HepG2 (cell line): ENCODE results near the gene VPS4A. TPM values are rescaled to one million over a fixed set of nuclear protein-coding genes. Genes with fewer than 3 reads are reported as not detected.

Experiments used
- ATRX ChIP-seq: sonication (generic); formaldehyde crosslinking; IDR thresholded peaks from 2 replicates; pipeline ENCODE4 v1.4.0; 2020; ENCODE audit warnings: missing genetic modification reagents, borderline replicate concordance
- CC2D1A ChIP-seq: sonication (generic); formaldehyde crosslinking; IDR thresholded peaks from 2 replicates; pipeline ENCODE4 v1.8.1; 2023; ENCODE audit warnings: mild to moderate bottlenecking, missing genetic modification reagents
- GTF3A ChIP-seq: sonication (generic); formaldehyde crosslinking; conservative IDR thresholded peaks from 2 replicates; pipeline ENCODE4 v1.4.0; 2020; ENCODE audit warnings: mild to moderate bottlenecking, missing genetic modification reagents
- IRF2 ChIP-seq: IDR thresholded peaks from 2 replicates; pipeline ENCODE4 v1.6.1; 2018; ENCODE audit warnings: missing genetic modification reagents, missing compliant biosample characterization
- KMT2B ChIP-seq: IDR thresholded peaks from 2 replicates; pipeline ENCODE4 v1.6.1; 2016; ENCODE audit warnings: missing genetic modification reagents, missing compliant biosample characterization
- MAFF ChIP-seq: IDR thresholded peaks from 2 replicates; pipeline ENCODE4 v1.6.1; 2011; ENCODE audit warnings: low read depth, low read length, improper control_type of control experiment
- MBD4 ChIP-seq: IDR thresholded peaks from 2 replicates; pipeline ENCODE4 v1.6.1; 2012; ENCODE audit warnings: low read length, inconsistent platforms, borderline replicate concordance
- NFYC ChIP-seq: IDR thresholded peaks from 2 replicates; pipeline ENCODE4 v1.6.1; 2016; ENCODE audit warnings: missing genetic modification reagents, missing compliant biosample characterization
- NKX3-1 ChIP-seq: sonication (generic); formaldehyde crosslinking; IDR thresholded peaks from 2 replicates; pipeline ENCODE4 v1.5.0; 2020; ENCODE audit warnings: missing genetic modification reagents
- PLRG1 ChIP-seq: fragments of 450-650 bp; conservative IDR thresholded peaks from 2 replicates; pipeline ENCODE4 v1.6.1; 2016
- REL ChIP-seq: sonication (generic); formaldehyde crosslinking; conservative IDR thresholded peaks from 2 replicates; pipeline ENCODE4 v1.8.0; 2022; ENCODE audit warnings: mild to moderate bottlenecking, missing genetic modification reagents, moderate library complexity
- RFX1 ChIP-seq: fragments of 450-650 bp; IDR thresholded peaks from 2 replicates; pipeline ENCODE4 v1.6.1; 2017
- TBX3 ChIP-seq: fragments of 450-650 bp; IDR thresholded peaks from 2 replicates; pipeline ENCODE4 v1.6.1; 2017; ENCODE audit warnings: antibody characterized with exemption, mild to moderate bottlenecking, inconsistent platforms, borderline replicate concordance
- TP53 ChIP-seq: sonication (generic); formaldehyde crosslinking; conservative IDR thresholded peaks from 2 replicates; pipeline ENCODE4 v1.4.0; 2020; ENCODE audit warnings: missing genetic modification reagents
- ZBTB8A ChIP-seq: sonication (generic); formaldehyde crosslinking; IDR thresholded peaks from 2 replicates; pipeline ENCODE4 v1.4.0; 2020; ENCODE audit warnings: mild to moderate bottlenecking, low read depth, missing genetic modification reagents, borderline replicate concordance
- ZFP90 ChIP-seq: sonication (generic); formaldehyde crosslinking; IDR thresholded peaks from 2 replicates; pipeline ENCODE4 v1.8.0; 2022; ENCODE audit warnings: missing genetic modification reagents, mild to moderate bottlenecking, inconsistent platforms, borderline replicate concordance
- ZNF484 ChIP-seq: sonication (generic); formaldehyde crosslinking; IDR thresholded peaks from 2 replicates; pipeline ENCODE4 v1.5.1; 2020; ENCODE audit warnings: mild to moderate bottlenecking, low read depth, missing genetic modification reagents, borderline replicate concordance
- ZNF558 ChIP-seq: sonication (generic); formaldehyde crosslinking; IDR thresholded peaks from 2 replicates; pipeline ENCODE4 v1.9.0; 2022; ENCODE audit warnings: mild to moderate bottlenecking, missing genetic modification reagents, borderline replicate concordance
- ZNF724P ChIP-seq: sonication (generic); formaldehyde crosslinking; IDR thresholded peaks from 2 replicates; pipeline ENCODE4 v1.8.0; 2022; ENCODE audit warnings: missing genetic modification reagents, borderline replicate concordance
- ZNF749 ChIP-seq: sonication (generic); formaldehyde crosslinking; IDR thresholded peaks from 2 replicates; pipeline ENCODE4 v1.8.0; 2022; ENCODE audit warnings: mild to moderate bottlenecking, missing genetic modification reagents, moderate library complexity, borderline replicate concordance
- ZNF772 ChIP-seq: sonication (generic); formaldehyde crosslinking; IDR thresholded peaks from 2 replicates; pipeline ENCODE4 v1.5.0; 2020; ENCODE audit warnings: mild to moderate bottlenecking, missing genetic modification reagents
- ZSCAN30 ChIP-seq: sonication (generic); formaldehyde crosslinking; IDR thresholded peaks from 2 replicates; pipeline ENCODE4 v1.5.0; 2020; ENCODE audit warnings: mild to moderate bottlenecking, missing genetic modification reagents
- polyA plus RNA-seq, 8 experiments: library from polyadenylated mRNA; depleted of rRNA in 3 of 8; stranded (reverse) in 7 of 8; unstranded in 1 of 8; fragments of >200 nt; fragmentation: Illumina TruSeq in 4 of 8; extraction: Trizol in 4 of 8; gene quantifications; 2 replicates each; pipeline versions ENCODE4 v1.2.1 to v1.2.3, GENCODE V29; 2011 to 2016; ENCODE audit warnings: low read depth in 4 of 8, missing spikeins in 1 of 8, mixed read lengths in 1 of 8; ENCODE audit not compliant: insufficient read depth in 1 of 8
- total RNA-seq, 5 experiments: library from RNA; depleted of rRNA; stranded (reverse); fragments of >200 nt; fragmentation: Illumina TruSeq; extraction: Trizol; gene quantifications; 2 replicates each; pipeline ENCODE4 v1.2.3, GENCODE V29; 2016; ENCODE audit warnings: low read depth in 1 of 5
- TF ChIP-seq, protein P1 (sequence below): sonication (generic); formaldehyde crosslinking; IDR thresholded peaks from 2 replicates; pipeline ENCODE4 v1.8.1; 2023; ENCODE audit warnings: mild to moderate bottlenecking, inconsistent platforms, moderate library complexity, missing genetic modification reagents, borderline replicate concordance
- TF ChIP-seq, protein P2 (sequence below): sonication (generic); formaldehyde crosslinking; IDR thresholded peaks from 2 replicates; pipeline ENCODE4 v1.5.0; 2020; ENCODE audit warnings: mild to moderate bottlenecking, low read depth, missing genetic modification reagents, borderline replicate concordance
- TF ChIP-seq, protein P3 (sequence below): sonication (generic); formaldehyde crosslinking; IDR thresholded peaks from 2 replicates; pipeline ENCODE4 v1.8.0; 2023; ENCODE audit warnings: mild to moderate bottlenecking, missing genetic modification reagents
- TF ChIP-seq, protein P4 (sequence below): fragments of 450-650 bp; IDR thresholded peaks from 2 replicates; pipeline ENCODE4 v1.6.1; 2017; ENCODE audit warnings: mild to moderate bottlenecking

The VPS4A gene
- total and polyA plus RNA-seq, 2 of the 13 experiments (the other 11 are each of a cell fraction or from before 2014, with no cell fraction given), result 13.2 to 27.9 TPM

DNA sequence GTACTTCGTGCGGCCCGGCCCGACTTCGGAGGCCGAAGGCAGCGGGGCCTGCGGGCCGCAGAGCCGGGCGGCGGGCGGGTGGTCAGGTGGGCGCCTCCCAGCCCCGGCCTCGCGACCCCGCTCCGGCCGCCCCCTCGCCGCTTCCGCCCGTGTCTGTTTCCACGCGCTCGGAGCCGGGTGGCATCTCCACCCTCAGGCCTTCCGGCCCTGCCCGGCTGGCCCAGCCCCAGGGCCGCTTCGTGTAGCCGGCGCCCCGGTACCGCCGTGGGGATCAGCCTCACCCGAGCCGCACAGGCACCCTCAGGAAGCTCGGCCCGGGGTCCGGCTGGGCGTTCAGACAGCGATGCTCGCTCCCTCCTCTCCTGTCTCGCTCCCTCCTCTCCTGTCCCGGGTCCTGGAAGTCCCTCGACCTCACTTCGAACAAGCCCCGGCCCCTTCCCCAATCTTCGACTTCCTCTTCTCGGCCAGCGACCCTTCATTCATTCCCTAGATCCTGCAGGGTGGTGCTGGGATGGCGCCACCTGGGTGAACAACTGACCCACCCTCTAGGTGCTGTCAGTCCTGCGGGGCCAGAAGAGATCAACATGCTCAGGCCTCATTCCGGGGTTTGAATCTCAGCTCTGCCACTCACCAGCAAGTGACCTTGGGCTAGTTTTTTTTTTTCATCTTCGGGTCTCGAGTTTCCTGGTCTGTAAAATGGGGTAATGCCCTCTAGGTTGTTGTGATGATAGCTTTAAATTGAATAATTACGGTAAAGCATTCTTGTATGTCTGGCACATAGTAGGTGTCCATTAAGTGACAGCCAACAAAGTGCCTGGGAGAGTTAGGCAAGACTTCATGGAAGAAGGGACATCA is 610 bp downstream of the VPS4A start (continued):
- TF ChIP-seq ZNF558, result peak; percentile 95; the same call in 1 of the 2 replicates
- TF ChIP-seq KMT2B (CRISPR knock-in tag), result peak; percentile 35; the same call in 1 of the 2 replicates
- TF ChIP-seq, protein P1, sequence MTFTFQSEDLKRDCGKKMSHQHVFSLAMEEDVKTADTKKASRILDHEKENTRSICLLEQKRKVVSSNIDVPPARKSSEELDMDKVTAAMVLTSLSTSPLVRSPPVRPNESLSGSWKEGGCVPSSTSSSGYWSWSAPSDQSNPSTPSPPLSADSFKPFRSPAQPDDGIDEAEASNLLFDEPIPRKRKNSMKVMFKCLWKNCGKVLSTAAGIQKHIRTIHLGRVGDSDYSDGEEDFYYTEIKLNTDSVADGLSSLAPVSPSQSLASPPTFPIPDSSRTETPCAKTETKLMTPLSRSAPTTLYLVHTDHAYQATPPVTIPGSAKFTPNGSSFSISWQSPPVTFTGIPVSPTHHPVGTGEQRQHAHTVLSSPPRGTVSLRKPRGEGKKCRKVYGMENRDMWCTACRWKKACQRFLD (CRISPR knock-in tag), result peak; percentile 55
- TF ChIP-seq, protein P2, sequence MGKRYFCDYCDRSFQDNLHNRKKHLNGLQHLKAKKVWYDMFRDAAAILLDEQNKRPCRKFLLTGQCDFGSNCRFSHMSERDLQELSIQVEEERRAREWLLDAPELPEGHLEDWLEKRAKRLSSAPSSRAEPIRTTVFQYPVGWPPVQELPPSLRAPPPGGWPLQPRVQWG (CRISPR knock-in tag), result no peak
- no peak for TF ChIP-seq ZNF749 (CRISPR knock-in tag)
- TF ChIP-seq GTF3A, result no peak
- no peak for TF ChIP-seq MAFF
- TF ChIP-seq ZNF484, result no peak
- TF ChIP-seq ZSCAN30, result no peak
- no peak for TF ChIP-seq ZBTB8A (CRISPR knock-in tag)
- TF ChIP-seq PLRG1, result no peak
- TF ChIP-seq ATRX (CRISPR knock-in tag), result no peak
- 0 out of 2 replicates have a peak, but pooled peaks have one; percentile 6 for TF ChIP-seq ZNF772
- TF ChIP-seq, protein P3, sequence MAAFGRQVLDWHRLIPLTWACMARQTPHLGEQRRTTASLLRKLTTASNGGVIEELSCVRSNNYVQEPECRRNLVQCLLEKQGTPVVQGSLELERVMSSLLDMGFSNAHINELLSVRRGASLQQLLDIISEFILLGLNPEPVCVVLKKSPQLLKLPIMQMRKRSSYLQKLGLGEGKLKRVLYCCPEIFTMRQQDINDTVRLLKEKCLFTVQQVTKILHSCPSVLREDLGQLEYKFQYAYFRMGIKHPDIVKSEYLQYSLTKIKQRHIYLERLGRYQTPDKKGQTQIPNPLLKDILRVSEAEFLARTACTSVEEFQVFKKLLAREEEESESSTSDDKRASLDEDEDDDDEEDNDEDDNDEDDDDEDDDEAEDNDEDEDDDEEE (CRISPR knock-in tag), result peak; percentile 70; the same call in 1 of the 2 replicates
- peak; percentile 76; the same call in 1 of the 2 replicates for TF ChIP-seq ZFP90
- no peak for TF ChIP-seq IRF2 (CRISPR knock-in tag)
- TF ChIP-seq MBD4, result no peak
- TF ChIP-seq CC2D1A (CRISPR knock-in tag), result no peak
- TF ChIP-seq TBX3, result no peak
- TF ChIP-seq NKX3-1 (CRISPR knock-in tag), result peak; percentile 59; the same call in 1 of the 2 replicates
- no peak for TF ChIP-seq REL (CRISPR knock-in tag)
- TF ChIP-seq TP53 (CRISPR knock-in tag), result no peak
- no peak for TF ChIP-seq RFX1
- TF ChIP-seq NFYC (CRISPR knock-in tag), result no peak
- no peak; the same call in 1 of the 2 replicates for TF ChIP-seq ZNF724P (CRISPR knock-in tag)
- TF ChIP-seq, protein P4, sequence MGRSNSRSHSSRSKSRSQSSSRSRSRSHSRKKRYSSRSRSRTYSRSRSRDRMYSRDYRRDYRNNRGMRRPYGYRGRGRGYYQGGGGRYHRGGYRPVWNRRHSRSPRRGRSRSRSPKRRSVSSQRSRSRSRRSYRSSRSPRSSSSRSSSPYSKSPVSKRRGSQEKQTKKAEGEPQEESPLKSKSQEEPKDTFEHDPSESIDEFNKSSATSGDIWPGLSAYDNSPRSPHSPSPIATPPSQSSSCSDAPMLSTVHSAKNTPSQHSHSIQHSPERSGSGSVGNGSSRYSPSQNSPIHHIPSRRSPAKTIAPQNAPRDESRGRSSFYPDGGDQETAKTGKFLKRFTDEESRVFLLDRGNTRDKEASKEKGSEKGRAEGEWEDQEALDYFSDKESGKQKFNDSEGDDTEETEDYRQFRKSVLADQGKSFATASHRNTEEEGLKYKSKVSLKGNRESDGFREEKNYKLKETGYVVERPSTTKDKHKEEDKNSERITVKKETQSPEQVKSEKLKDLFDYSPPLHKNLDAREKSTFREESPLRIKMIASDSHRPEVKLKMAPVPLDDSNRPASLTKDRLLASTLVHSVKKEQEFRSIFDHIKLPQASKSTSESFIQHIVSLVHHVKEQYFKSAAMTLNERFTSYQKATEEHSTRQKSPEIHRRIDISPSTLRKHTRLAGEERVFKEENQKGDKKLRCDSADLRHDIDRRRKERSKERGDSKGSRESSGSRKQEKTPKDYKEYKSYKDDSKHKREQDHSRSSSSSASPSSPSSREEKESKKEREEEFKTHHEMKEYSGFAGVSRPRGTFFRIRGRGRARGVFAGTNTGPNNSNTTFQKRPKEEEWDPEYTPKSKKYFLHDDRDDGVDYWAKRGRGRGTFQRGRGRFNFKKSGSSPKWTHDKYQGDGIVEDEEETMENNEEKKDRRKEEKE, result no peak
